Islet of Langerhans (tissue), 1 donor: Measurements from ENCODE around the gene ADD3.
A peak's percentile ranks its signal among the peaks of the same experiment; 100 is the strongest.

Source experiments
- FAIRE-seq: peaks from one replicate; lab custom pipeline; 2011; peaks lifted over from hg19 to GRCh38; lab: Jason Lieb, UNC

Gene ADD3

GRCh38 chr10:110067960-110068770, 60.4 kb downstream of the ADD3 start:
- FAIRE-seq: no peak

GRCh38 chr10:110068780-110069179, 61.0 kb downstream of the ADD3 start:
- no peak for FAIRE-seq

- FAIRE-seq: peak; percentile 91
Observed at GRCh38 chr10:110069502-110069982, 61.8 kb downstream of the ADD3 start.

- no peak for FAIRE-seq
Observed at GRCh38 chr10:110073896-110074295, 66.1 kb downstream of the ADD3 start.

GRCh38 chr10:110074298-110074697, 66.5 kb downstream of the ADD3 start:
- FAIRE-seq: no peak

- FAIRE-seq: no peak
Observed at GRCh38 chr10:110074758-110075671, 67.2 kb downstream of the ADD3 start.

- FAIRE-seq: no peak
Observed at GRCh38 chr10:110075686-110076085, 67.9 kb downstream of the ADD3 start.

- no peak for FAIRE-seq
Observed at GRCh38 chr10:110076559-110077318, 69.0 kb downstream of the ADD3 start.

- no peak for FAIRE-seq
Observed at GRCh38 chr10:110077436-110078130, 69.8 kb downstream of the ADD3 start.

GRCh38 chr10:110078317-110078716, 70.5 kb downstream of the ADD3 start:
- no peak for FAIRE-seq

GRCh38 chr10:110081911-110082310, 74.1 kb downstream of the ADD3 start:
- no peak for FAIRE-seq

GRCh38 chr10:110083884-110084283, 76.1 kb downstream of the ADD3 start:
- peak; percentile 95 for FAIRE-seq

GRCh38 chr10:110087682-110088081, 79.9 kb downstream of the ADD3 start:
- no peak for FAIRE-seq

GRCh38 chr10:110088367-110089104, 80.8 kb downstream of the ADD3 start:
- FAIRE-seq: no peak

GRCh38 chr10:110091830-110092229, 84.0 kb downstream of the ADD3 start:
- no peak for FAIRE-seq

GRCh38 chr10:110093722-110094121, 85.9 kb downstream of the ADD3 start:
- FAIRE-seq: no peak

GRCh38 chr10:110094786-110095185, 87.0 kb downstream of the ADD3 start:
- FAIRE-seq: no peak

GRCh38 chr10:110101464-110102144, 93.8 kb downstream of the ADD3 start:
- no peak for FAIRE-seq

GRCh38 chr10:110103921-110104461, 96.2 kb downstream of the ADD3 start:
- no peak for FAIRE-seq

- no peak for FAIRE-seq
Observed at GRCh38 chr10:110105873-110106272, 98.1 kb downstream of the ADD3 start.
